Stimulated activated CD8-positive, alpha-beta memory T cell treated with anti-CD3 and anti-CD28 coated beads, Interleukin-4, amount 100 ng/mL, for 4 hours (primary cell): ENCODE data around the gene CYSRT1.

Experiments used
- DNase-seq, 2 donors: peaks; one replicate each; pipeline ENCODE4 v3.0.0-alpha.2; 2020; ENCODE audit warnings: low read depth in 2 of 2, low spot score in 1 of 2

CYSRT1 gene

DNA sequence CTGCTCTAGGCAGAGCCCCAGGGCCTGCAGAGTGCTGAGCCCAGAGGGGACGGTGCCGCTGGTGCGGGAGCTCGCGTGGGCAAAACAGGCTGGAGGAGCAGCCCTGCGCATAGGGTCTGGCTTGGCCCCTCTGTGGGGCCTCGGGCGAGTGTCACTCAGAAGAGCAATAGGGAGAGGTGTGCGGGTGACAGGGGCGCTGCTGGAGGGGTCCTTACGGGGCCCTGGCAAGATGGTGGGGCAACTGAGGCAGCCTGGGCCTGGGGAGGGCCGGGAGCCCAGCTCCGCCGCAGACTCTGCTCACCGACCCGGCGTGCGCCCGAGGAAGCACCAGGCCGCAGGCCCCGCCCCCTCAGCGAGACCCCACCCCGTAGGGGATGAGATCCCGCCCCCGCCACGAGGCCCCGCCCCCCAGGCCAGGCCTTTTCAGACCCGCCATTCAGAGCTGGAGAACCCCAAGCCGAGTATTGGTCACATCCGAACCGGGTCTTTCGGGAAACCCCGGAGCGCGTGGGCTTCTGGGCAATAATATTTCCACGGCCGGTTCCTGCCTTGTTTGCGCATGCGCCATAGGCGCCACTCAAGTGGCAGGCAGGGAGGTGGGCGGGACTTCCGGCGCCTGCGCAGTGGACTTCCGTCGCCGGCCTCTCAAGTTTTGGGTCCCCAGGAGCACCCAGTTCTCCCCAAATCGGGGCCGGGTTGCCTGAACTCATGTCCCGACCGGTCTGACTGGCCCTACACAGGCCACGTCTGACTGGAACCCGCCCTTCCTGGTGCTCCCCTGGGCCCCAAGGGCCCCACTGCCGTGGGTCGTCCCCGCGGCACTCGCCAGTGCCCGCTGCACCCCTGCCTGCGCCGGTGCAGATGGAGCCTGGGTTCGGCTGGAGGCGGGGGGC lies 1.6 kb upstream of the CYSRT1 start:
- peak; percentile 96 to 97 for DNase-seq

DNA sequence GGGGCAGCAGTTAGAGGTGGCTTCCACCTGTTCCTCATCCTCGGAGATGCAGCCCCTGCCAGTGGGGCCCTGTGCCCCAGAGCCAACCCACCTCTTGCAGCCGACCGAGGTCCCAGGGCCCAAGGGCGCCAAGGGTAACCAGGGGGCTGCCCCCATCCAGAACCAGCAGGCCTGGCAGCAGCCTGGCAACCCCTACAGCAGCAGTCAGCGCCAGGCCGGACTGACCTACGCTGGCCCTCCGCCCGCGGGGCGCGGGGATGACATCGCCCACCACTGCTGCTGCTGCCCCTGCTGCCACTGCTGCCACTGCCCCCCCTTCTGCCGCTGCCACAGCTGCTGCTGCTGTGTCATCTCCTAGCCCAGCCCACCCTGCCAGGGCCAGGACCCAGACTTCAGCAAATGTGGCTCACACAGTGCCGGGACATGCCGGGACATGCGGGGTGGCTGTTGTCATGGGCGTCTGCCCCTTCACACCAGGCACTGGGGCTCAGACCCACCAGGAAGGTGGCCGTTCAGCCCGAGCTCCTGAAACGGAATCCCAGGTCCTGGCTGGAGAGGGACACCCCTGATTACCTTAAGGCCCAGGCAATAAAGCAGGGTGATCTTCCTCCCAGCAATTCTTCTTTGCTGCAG lies 841 bp downstream of the CYSRT1 start:
- DNase-seq: no peak

DNA sequence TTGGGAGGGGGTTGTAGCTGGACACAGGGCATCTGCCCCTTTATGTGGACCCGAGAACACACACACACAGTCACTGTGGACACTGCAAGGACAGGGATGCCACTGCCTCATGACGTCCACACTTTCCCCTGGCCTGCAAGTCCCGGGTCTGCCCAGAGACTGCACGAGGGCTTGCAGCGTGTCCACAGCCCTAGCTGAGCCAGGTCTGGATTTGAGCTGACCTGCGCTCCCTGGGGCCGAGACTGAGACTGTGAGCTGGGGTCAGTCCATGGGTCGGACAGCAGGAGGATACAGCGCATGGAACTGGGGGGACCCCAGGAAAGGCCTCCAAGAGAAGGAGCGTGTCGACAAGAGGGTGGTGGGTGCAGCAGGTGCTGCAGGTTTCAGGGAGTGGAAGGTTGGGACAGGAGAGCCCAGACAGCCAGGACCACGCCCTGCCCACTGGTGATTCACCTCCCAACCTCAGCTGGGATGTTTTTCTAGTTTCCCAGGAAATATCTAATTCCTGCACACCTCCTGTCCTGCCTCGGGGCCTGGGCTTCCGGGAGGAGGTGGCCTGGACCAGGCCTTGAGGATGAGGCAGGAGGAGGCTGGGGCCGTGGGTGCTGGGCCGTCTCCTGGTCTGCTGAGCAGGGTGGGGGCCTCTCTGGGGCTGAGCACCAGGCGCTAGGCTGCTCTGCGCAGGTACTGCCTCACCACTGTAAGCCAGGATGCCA lies 1.5 kb downstream of the CYSRT1 start:
- DNase-seq: no peak

DNA sequence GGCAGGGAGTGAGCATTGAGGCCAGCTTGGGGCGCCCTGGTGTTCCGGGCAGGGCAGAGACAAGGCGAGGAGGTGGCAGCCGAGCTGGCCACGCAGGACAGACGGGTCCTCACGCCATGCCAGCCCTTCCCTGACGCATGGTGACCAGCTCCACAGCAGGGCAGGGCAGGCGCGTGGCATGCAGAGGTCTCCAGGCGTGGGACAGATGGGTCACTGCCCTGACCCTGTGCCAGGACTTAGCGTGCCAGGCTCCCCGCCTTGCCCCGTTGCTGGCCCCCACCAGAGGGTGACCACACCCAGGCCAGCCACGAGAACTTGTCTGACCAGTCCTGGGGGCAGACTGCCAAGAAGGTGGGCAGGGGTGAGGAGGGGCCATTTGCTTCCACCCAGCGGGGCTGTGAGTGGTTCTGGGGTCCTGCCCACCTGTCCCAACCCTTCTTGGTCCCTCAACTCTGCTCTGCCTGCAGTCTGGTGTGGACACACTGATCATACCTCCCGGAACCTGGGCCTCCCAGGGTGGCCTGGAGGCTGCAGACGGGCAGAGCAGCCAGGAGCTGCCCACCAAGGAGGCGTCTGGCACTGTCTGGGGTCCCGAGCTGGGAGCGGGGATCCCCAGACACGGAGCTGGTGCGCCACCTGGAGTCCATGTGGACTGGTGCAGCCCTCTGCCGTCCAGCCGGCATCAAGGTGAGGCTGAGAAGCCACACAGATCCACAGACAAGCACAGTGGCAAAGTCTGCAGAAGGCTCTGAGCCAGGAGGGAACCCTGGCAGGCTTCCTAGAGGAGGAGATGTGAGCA lies 2.3 kb downstream of the CYSRT1 start, which contains the start of gene RNF224:
RNF224 (plus strand) TSS at position 449 of the 799 bp plus-strand sequence. CDS start 834 bp downstream, outside the sequence.
- DNase-seq: peak; percentile 58 to 65

DNA sequence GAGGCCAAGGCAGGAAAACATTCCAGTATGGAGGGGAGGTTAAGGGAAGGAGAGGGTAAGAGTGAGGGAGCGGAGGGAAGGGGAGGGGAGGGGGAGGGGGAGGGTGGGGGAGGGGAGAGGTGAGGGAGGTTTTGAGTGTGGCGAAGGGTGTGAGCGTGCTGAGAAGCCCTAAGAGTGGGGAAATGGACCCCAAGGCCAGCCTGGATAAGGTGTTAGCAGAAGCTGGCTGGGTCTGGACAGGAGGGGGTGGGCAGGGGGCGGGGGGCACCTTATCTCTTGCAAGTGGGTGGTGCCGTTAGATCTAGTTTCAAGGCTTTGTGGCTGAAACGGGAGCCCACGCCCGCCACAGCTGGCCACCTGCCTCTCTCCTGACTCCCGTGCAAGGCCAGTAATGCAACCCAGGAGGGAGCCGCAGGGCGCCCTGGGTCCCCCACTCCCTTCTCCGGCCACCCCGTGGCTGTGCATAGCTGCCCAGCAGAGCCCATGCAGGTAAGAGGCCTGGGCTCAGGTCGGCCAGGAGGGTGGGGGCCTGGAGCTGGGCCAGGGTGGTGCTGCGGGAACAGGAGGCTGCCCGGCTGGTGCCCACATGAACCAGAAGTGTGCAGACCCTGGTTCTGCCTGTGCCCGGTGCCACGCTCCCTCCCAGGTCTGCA lies 3.0 kb downstream of the CYSRT1 start:
- DNase-seq: no peak

DNA sequence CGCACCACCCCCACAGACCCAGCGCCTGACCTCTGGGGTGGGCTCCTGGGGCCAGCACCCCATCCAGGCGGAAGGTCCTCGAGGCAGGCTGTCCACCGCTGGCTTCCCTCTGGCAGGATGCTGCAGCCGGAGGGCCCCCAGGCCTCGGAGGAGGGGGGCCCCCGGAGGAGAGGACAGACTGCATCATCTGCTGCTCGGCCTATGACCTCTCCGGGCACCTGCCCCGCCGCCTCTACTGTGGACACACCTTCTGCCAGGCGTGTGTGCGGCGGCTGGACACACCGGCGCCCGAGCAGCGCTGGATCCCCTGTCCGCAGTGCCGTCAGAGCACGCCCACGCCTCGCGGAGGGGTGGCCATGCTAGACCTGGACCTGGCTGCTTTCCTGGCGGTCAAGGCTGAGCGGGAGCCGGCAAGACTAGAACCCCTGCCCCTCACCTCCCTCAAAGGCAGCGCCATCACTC lies 3.6 kb downstream of the CYSRT1 start:
- DNase-seq: no peak

DNA sequence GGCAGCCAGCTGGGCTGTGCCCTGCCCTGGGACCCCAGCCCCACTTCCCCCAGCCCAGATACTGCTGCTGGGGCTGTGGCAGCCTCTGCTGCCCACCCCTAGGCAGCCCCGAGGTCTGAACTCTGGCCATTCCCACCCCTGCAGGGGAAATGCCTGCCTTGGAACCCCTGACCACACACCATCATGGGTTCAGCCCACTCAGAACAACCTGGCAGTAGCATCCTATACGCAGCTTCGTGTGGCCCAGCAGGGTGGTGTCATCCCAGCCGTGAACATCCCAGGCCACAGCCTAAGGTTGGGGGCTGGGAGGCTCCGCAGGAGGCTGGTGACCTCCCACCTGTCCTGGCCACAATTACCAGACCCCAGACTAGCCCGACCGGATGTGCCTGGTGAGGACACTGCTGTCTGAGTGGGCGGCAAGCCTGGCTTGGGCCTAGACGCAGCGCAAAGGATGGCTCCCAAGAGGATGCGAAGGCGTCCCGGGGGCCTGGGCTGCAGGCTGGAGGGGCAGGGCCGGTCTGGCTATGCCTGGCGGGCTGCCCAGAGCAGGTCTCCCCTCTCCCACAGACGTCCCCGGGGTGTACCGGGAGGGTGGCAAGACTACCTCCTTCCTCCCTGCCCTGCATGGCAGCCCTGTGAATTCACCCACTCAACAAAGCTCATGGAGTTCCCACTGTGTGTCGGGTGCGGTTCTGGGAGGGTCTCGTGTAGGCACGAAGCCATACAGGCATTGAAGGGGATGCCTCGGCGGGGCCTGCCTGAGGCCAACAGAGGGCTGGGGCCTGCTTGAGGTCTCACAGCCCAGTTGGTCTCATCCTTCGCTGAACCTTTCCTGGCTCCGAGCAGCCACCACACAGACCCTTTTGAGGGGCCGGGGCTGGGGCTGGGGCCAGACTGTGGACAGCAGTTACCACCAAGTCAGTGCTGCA lies 4.3 kb downstream of the CYSRT1 start:
- DNase-seq: no peak

DNA sequence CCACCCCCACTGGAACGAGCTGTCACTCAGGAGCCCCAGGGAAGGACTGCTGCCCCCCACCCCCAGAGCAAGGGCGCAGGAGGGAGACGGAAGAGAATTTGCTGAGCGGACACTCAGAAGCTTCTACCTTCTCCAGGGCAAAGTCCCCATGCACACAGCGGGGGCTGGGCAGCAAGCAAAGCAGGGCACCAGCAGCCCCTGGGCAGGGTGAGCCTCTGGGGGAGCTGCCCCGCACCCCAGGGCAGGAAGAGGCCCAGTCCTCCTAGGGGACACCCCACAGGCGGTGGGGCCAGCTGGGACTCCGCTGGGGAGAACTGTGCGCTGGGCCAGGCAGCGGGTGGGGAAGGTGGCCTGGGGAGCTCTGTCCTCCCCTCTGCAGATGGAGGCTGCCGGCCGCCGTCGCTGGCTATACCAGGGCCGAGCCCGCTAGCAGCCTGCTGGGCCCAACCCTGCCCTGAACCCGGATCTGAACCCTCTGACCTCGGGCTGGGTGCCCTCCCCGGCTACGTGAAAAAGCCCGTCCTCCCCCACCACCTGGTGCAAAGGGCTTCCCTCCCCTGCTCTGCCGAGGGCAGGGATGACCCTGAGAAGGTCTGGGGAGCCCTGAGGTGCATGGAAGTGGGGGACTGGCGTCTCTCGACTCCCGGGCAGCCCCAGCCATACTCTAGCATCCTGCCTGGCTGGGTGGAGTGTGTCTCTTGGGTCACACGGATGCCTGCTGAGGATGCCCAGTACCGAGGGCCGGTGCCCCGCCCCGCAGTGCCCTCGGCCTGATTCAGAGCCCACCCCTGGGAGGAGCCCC lies 5.1 kb downstream of the CYSRT1 start:
- DNase-seq: no peak

DNA sequence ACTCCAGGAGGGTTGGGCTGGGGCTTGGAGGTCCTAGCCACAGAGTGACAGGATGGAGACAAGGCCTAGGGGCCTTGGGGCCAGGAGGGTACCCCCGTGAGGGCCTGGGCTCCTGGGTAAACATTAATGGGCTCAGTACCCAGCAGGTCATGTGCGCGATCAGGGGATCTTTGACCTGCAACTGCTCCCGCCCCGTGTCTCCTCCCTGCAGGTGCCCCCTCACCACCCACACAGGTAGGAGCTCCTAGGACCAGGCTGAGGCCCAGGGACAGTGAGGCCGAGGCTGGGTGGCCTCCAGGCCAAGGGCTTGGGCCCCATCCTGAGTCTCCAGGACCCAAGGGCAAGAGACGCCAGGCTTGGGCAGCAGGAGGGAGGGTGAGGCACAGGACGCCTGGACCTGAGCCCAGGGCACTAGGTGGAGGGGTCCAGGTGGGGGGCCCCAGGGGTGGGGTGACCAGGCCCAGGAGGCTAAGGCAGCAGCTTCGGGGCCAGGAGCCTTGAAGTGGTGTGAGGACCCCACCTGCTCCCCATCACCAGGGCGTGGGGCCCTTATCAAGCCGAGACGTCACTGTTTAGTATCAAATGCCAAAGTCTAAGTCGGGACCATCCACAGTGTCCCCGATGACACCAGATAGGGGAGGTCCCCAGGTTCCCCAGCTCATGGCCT lies 5.9 kb downstream of the CYSRT1 start, which contains the start of gene SLC34A3:
SLC34A3 (plus strand) TSS at position 197 of the 667 bp plus-strand sequence. CDS start 802 bp downstream, outside the sequence.
- DNase-seq: no peak

DNA sequence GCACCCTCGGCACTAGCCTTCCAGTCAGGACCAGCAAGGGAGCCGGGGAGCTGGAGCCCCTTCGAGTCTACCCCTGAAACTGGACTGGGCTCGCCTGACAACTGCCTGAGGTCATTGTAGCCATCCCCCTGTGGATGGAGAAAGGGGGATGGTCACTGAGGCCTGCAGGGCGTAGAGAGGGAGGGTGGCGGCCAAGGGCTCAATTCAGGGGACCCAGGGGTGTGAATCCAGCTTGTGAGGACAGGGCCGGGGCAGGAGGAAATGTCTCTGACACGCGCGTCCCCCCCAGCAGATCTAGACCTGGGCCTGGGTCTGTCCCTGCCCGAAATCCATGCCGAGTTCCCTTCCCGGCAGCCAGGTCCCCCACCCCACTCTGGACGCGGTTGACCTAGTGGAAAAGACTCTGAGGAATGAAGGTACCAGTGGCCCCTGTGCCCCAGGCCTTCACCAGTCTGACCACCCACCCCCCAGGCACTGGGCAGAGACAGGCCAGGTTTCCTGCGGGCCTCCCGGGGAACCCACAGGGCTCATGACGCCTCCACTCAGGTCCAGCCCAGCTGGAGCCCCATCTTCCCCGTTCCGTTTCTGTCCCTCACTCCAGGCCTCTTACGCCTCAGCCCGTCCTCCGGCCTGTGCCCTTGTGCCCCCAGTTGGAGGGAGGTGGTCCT lies 6.5 kb downstream of the CYSRT1 start:
- no peak for DNase-seq

DNA sequence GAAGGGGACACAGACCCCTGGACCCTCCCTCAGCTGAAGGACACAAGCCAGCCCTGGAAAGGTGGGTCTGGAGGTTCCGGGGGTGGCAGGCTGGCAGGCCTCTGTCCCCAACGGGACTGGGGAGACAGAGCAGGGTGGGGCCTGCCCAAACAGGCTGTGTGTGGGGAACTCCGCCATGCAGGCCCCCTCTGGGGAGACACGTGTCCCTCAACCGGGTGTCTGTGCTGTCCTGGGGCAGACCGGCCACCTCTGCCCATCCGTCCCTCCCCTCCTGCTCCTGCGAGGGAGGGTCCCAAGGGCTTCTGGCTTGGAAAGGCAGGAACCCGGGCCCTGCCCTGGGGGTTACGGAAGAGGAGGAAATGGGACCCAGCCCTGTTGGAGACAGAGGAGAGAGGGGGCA lies 7.1 kb downstream of the CYSRT1 start:
- DNase-seq: no peak

DNA sequence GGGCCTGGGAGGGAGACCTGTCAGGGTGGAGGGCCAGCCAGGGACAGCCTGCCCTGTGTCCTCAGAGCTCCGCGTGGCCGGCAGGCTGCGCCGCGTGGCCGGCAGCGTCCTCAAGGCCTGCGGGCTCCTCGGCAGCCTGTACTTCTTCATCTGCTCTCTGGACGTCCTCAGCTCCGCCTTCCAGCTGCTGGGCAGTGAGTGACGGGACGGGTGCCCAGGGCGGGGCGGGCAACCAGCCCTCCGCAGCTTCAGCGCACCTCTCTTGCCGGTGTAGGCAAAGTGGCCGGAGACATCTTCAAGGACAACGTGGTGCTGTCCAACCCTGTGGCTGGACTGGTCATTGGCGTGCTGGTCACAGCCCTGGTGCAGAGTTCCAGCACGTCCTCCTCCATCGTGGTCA lies 7.5 kb downstream of the CYSRT1 start:
- no peak for DNase-seq

DNA sequence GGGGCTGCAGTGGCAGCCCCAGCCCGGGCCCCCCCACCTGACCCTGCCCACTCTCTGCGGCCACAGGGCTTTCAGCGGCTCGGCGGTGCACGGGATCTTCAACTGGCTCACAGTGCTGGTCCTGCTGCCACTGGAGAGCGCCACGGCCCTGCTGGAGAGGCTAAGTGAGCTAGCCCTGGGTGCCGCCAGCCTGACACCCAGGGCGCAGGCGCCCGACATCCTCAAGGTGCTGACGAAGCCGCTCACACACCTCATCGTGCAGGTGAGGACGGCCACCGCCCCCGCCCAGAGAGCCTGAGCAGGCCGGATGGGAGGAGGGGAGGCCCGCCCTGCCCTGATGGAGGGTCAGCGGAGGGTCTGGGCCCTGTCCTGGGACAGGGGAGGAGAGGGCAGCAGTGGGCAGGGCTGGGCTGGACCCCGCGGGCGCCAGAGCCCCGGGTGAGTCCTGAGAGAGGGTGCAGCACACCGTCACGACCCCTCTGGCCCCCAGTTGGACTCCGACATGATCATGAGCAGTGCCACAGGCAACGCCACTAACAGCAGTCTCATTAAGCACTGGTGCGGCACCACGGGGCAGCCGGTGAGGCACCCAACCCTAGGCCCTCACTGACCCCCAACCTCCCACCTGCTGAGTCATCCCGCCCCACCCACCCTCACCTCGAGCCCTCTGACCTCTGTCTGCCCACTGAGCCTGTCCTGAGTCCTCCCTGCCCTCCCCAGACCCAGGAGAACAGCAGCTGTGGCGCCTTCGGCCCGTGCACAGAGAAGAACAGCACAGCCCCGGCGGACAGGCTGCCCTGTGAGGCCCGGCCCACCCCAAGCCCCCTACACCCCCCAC lies 8.4 kb downstream of the CYSRT1 start:
- no peak for DNase-seq

DNA sequence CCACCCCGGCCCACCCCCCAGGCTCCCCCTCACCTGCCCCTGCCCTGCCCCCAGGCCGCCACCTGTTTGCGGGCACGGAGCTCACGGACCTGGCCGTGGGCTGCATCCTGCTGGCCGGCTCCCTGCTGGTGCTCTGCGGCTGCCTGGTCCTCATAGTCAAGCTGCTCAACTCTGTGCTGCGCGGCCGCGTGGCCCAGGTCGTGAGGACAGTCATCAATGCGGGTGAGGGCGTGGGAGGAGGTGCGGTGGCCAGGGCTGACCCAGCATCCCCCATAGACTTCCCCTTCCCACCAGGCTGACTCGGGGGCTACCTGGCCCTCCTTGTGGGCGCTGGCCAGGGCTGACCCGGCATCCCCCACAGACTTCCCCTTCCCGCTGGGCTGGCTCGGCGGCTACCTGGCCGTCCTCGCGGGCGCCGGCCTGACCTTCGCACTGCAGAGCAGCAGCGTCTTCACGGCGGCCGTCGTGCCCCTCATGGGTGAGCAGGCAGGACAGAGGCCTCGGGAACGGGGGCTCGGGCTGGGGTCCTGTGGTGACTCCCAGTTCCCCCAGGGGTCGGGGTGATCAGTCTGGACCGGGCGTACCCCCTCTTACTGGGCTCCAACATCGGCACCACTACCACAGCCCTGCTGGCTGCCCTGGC lies 9.2 kb downstream of the CYSRT1 start:
- no peak for DNase-seq

DNA sequence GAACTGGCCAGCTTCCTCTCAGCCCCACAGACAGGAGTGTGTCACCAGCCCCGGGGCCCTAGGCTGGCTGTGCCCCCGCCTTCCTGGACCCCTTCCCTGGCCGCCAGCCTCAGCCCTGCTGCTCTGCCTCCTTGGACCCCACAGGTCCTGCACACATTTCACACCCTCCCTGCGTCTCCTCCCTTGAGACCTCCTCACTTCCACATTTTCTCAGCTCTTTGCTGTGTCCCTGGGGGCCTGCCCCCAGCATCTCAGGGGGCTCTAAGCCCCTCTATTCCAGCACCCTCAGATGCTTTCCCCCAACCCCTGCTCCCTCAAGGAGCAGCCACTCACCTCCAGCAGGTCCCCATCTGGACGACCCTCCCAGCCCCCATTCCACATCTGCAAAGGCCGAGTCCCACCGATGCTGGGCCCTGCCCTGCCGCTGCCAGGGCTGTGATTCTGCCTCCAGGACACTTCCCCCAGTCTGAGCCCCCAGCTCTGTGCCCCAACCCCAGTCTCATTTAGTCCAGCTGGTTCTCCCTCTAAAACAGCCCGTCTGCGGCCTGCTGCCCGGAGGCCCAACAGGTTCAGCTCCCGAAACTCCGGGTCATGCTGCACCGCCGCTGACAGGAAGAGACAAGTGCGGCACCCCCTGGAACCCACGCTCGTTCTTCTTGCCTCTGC lies 9.9 kb downstream of the CYSRT1 start:
- no peak for DNase-seq
